ACHN (cell line): ENCODE results near the gene SEMG2.

Experiments used
- DNase-seq: peaks from one replicate; pipeline ENCODE4 v3.0.0-alpha.2; 2015
- in situ Hi-C: cut with HindIII; loops from 2 replicates; pipeline ENCODE4 v1.10.0; 2017; ENCODE audit warnings: low sequenced_read_pairs, low pct_ligation_motif_present, low pct_unique_long_range_greater_than_20kb

Gene SEMG2

GRCh38 chr20:45266977-45267376, 45.8 kb downstream of the SEMG2 start:
- in situ Hi-C loops: no loop called here

DNA sequence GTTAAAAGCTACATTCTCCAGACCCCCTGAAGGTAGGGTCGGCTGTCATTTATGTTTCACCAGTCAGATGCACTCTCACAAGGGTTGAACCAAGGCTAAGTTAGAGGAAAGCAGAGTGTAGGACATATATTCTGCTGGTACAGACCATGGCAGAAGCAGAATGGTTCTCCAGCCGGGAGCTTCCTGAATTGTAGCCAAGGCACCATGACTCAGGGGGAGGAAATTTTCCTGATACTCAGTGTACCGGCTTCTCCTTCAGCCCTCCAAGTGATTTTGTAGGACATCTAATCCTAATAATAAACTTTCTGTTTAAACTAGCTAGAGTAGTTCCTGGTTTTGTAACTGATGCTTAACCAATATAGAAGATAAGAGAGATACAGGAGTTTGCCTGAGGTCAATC, 47.4 kb downstream of the SEMG2 start:
- DNase-seq: no peak
- in situ Hi-C loops: no loop called here

More at GRCh38 chr20:45266977-45267376, 45.8 kb downstream of the SEMG2 start:
- DNase-seq: no peak

DNA sequence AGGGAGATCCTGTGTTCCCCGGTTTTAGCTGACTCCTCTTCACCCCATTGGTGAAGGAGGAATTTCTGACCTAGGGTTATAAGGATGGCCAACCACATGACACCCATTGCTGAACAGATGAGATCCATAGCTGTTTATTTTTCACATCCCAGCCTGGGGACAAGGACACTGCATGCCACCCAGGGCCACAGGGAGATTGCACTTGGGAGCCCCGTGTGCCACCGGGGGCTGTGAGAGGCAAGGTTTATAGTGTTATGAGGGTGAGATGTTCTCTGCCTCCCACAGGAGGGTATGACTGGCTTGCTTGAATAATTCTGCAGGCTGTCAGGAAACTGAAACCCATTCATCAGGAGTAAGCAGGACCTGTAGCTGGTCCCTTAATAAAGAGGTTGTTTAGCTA, 47.9 kb downstream of the SEMG2 start:
- in situ Hi-C loops: no loop called here
- DNase-seq: no peak

- DNase-seq: no peak
- in situ Hi-C loops: no loop called here
These were observed 48.6 kb downstream of the SEMG2 start for GRCh38 chr20:45269754-45270270.
